ENCODE results near the gene ELMO3. TPM values are rescaled to one million over a fixed set of nuclear protein-coding genes. Genes with fewer than 3 reads are reported as not detected.

ELMO3 gene
- total RNA-seq, 2 donors from 2014 or later = 3.6 to 13.9 TPM

DNA sequence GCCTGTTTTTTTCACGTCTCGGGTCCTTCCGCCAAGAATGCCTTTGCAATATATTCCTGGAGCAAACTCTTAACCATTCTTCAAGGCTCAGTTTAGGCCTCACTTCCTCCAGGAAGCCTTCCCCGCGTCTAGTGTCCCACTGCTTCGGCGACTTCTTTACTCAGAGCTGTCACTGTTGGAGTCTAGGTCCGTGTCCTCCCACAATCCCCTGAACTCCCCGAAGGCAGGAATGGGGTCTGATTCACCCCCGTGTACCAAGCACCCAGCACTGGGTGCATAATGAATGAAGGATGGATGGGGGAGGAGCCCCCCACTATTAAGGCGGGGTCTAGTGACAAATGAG lies 15.7 kb upstream of the ELMO3 start:
- no peak for ATAC-seq
- H3K4me3 Mint-ChIP-seq = no peak overlapping the region
- H3K9me3 Mint-ChIP-seq = no peaks in the 10 kb centered on the region
- H3K4me1 Mint-ChIP-seq (ENCODE audit: low read depth in 2 of 2) = peaks cover 14% of the 10 kb centered on the region in 2 donors
- H3K27ac Mint-ChIP-seq = no peak overlapping the region
- DNase-seq (ENCODE audit: low spot score) = no peak
- H3K27me3 Mint-ChIP-seq = peaks cover 0 to 5% of the 10 kb centered on the region in 2 donors
- no peaks in the 10 kb centered on the region for H3K36me3 Mint-ChIP-seq

DNA sequence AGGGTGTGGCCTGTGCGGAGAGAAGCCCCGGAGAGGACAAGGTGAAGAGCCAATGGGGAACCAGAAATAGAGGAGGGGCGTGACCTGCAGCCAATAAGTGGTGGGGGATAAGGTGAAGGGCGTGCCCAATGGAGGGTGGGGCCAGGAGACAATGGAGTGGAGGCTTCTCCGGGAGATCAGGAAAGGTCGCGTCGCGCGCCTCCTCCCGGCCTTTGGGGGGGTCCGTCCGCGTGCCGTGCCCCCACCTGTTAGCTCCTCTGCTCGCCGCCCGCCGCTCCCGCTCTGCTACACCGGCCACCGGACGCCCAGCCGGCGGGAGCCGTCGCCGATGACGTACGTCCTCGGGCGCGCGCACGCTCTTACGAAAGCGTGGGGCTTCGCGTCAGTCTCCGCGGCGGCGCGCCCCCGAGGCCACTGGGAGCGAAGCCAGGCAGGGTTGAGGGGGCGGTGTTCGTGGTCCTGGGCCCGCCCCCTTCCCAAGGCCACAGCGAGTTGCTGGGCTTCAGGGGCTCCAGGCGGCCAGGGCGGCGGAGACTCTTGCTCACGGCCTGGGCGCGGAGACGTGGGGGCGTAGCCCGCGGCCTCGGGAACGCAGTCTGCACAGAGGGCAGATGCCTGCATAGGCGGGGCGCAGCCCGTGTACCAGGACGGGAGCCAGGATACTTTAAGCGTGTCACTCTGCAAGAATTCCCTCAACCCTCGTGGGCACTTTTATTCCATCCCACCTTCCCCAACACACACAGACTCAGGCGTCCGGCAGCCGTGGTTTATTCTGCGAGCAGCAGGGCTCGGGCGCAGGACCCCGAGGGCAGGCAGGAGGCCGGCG lies 15.1 kb upstream of the ELMO3 start, which contains the start of gene MATCAP1:
TSS of gene MATCAP1 (minus strand) at position 337 of the 826 bp plus-strand sequence. CDS start 3,353 bp downstream, outside the sequence.
- Mint-ChIP-seq H3K27me3 (peaks cover 0 to 5% of the 10 kb centered on the region in 2 donors), H3K4me3 (peak within 1 kb of the TSS; percentile 85), H3K4me1 (ENCODE audit: low read depth in 2 of 2) (peaks cover 10% of the 10 kb centered on the region in 2 donors), H3K27ac (no peak within 1 kb of the TSS), H3K36me3 (no peaks in the 10 kb centered on the region), H3K9me3 (no peaks in the 10 kb centered on the region)
- DNase-seq (ENCODE audit: low spot score) (peak; percentile 95), ATAC-seq (peak; percentile 97)

DNA sequence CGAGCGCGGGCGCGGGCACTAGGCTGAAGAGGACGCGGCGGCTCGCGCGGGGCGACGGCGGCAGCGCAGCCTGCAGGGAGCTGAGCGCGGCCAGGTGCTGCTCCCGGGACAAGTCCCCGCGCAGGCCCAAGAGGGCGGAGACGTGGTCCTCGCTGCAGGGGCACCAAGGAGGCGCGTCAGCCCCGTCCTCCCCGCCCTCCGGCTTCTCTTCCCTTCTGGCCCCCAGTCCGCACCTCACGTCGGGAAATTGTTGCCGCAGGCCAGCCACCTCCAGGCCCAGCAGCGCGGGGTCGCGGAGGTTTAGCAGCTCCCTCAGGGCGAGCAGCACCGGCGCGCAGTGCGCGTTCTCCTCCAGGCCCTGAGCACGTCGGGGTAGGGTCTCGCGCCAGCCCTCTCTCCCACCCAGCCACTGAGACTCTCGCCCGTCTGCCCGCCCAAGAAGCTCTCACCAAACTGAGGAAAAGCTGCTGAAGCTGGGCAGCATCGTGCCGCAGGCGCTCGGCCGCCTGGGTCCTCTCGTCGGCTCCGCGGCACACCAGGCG lies 14.4 kb upstream of the ELMO3 start:
- Mint-ChIP-seq H3K36me3 (no peaks in the 10 kb centered on the region), H3K27me3 (peaks cover 0 to 5% of the 10 kb centered on the region in 2 donors), H3K9me3 (no peaks in the 10 kb centered on the region), H3K4me3 (peak overlapping the region; percentile 85), H3K27ac (no peak overlapping the region), H3K4me1 (ENCODE audit: low read depth in 2 of 2) (peaks cover 8% of the 10 kb centered on the region in 2 donors)
- ATAC-seq = no peak
- no peak for DNase-seq (ENCODE audit: low spot score)

DNA sequence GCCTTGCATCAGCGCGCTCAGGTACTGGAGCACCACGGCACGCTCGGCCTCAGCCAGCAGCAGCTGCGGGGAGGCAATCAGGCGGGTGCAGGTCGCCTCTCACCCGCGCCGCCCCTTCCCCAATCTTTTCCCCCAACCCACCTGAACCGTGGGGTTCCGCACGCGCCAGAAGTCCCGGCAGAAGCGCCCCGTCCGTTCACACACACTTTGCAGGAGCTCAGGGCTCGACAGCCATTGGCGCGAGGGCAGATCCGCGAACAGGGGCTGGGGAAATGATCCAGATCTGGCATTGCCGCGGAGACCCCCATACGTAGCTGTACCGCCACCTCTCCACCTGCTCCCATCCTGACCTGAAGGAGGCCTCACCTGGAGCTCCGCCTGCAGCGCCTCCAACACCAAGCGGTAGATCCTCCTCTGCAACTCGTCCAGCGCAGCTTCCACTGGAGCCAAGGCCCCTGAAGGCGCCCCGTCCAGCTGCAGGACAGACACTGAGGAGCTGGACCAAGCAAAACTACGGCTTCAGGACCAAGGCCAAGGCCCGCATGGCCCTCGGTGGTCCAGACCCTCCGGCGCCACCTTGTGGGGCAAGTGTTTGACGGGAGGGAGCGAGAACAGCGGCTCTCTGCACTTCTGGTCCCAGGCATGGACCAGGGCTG lies 13.8 kb upstream of the ELMO3 start:
- Mint-ChIP-seq H3K27me3 (peaks cover 0 to 5% of the 10 kb centered on the region in 2 donors), H3K4me1 (ENCODE audit: low read depth in 2 of 2) (peaks cover 8% of the 10 kb centered on the region in 2 donors), H3K27ac (peak overlapping the region; percentile 19 to 80), H3K4me3 (peak overlapping the region; percentile 85), H3K36me3 (no peaks in the 10 kb centered on the region), H3K9me3 (no peaks in the 10 kb centered on the region)
- DNase-seq (ENCODE audit: low spot score) = peak; percentile 86
- peak; percentile 41 to 43 for ATAC-seq

DNA sequence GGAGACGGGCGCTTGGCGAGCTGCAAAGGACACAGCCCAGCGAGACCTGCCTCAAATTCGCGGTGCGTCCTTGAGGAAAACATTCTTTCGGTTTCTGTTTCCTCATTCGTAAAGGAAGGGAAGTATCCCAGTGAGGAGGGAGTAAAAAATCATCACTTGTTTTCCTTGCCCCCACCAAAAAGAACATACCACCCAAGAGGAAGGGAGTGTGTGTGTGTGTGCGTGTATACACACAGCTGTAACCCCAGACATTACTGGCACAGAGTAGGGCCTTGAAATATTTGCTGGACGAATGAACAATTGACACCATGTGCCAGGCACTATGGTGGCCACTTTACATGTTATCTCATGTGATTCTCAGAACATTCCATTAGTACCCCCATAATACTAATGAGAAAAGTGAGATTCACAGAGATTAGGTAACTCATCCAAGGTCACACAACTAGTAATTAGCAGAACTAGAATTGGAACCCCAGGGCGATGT lies 13.2 kb upstream of the ELMO3 start:
- Mint-ChIP-seq H3K27ac (peak overlapping the region; percentile 19 to 80), H3K9me3 (no peaks in the 10 kb centered on the region), H3K4me3 (peak overlapping the region; percentile 85), H3K36me3 (no peaks in the 10 kb centered on the region), H3K4me1 (ENCODE audit: low read depth in 2 of 2) (peaks cover 8% of the 10 kb centered on the region in 2 donors), H3K27me3 (peaks cover 0 to 5% of the 10 kb centered on the region in 2 donors)
- DNase-seq (ENCODE audit: low spot score) (no peak), ATAC-seq (no peak)

- H3K27me3 Mint-ChIP-seq = peaks cover 0 to 5% of the 10 kb centered on the region in 2 donors
- peaks cover 12 to 13% of the 10 kb centered on the region in 2 donors for H3K4me1 Mint-ChIP-seq (ENCODE audit: low read depth in 2 of 2)
- H3K4me3 Mint-ChIP-seq = no peak overlapping the region
- no peaks in the 10 kb centered on the region for H3K36me3 Mint-ChIP-seq
- ATAC-seq (no peak), DNase-seq (ENCODE audit: low spot score) (no peak)
- H3K9me3 Mint-ChIP-seq = no peaks in the 10 kb centered on the region
- no peak overlapping the region for H3K27ac Mint-ChIP-seq
Measured at GRCh38 chr16:67186550-67186950, 12.4 kb upstream of the ELMO3 start.

DNA sequence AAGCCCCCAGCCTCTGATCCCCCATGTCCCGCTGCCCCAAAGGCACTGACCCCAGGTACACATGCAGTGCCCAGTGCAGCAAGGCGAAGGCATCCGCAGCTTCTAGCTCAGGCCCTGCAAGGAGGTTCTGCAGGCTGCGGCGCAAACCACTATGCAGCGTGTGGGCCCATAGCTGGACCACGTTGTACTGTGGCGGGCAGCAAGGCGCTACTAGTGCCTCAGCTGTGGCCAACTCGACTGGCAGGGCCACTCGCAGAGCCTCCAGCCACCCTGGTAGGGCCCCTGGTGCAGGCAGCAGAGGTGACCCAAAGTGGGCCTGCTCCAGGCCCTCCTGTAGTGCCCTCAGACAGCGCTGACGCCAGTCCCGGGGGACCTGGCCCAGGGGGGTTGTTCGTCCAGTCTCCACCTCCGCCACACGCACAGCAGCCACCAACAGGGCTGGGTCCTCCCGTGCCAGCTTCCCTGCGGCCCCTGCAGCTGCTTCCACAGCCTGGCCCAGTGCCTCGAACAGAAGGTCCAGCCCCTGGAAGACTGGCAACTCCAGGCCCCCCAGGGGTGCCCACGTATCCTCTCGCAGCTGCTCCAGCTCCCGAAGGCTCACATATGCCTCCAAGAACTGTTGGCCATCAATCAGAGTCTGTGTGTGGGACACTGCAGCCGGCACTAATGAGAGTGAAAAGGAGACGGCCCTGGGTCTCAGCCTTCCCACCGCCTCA lies 11.6 kb upstream of the ELMO3 start:
- no peak overlapping the region for H3K4me3 Mint-ChIP-seq
- no peaks in the 10 kb centered on the region for H3K9me3 Mint-ChIP-seq
- peaks cover 0 to 5% of the 10 kb centered on the region in 2 donors for H3K27me3 Mint-ChIP-seq
- H3K36me3 Mint-ChIP-seq = no peaks in the 10 kb centered on the region
- H3K4me1 Mint-ChIP-seq (ENCODE audit: low read depth in 2 of 2) = peaks cover 16 to 17% of the 10 kb centered on the region in 2 donors
- H3K27ac Mint-ChIP-seq = no peak overlapping the region
- DNase-seq (ENCODE audit: low spot score) (no peak), ATAC-seq (no peak)

DNA sequence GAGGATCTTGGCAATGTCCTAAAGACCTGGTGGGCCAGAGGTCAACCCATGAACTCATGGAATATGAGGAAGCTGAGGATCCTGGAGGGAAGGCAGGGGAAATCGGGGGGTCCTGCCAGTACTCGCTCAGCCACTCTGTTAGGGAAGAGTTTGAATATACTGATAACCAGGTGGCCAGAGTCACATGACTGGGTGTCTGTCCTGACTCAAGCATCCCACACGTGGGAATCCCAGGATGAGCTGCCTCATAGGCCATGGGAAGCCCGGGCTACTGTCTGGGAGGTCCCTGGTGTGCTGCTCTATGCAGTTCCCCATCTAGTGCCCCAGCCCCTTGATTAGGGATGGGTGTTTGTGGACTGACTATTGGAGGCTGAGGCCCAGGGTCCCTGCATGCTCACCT lies 10.6 kb upstream of the ELMO3 start:
- Mint-ChIP-seq H3K4me1 (ENCODE audit: low read depth in 2 of 2) (peaks cover 23% of the 10 kb centered on the region in 2 donors), H3K9me3 (no peaks in the 10 kb centered on the region), H3K36me3 (no peaks in the 10 kb centered on the region), H3K4me3 (no peak overlapping the region), H3K27me3 (peaks cover 0 to 5% of the 10 kb centered on the region in 2 donors), H3K27ac (no peak overlapping the region)
- DNase-seq (ENCODE audit: low spot score) (no peak), ATAC-seq (no peak)

DNA sequence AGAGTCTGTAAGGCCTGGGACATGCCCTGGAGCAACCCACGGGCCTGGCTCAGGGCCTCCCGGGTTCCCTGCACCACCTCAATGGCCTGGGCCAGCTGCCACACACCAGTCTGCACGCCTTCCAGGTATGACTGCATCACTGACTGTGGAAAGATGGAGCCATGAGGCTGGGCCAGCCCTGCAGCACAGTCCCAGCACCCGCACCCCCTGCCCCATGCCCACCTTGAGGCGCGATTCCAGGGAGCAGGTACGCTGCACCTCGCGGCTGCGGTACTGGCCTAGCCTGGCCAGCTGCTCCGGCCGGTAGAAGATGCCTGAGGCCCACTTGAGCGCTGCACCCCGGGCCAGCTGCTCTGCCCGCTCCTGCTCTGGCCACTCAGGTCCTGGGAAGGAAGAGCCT lies 10.1 kb upstream of the ELMO3 start:
- H3K9me3 Mint-ChIP-seq = no peaks in the 10 kb centered on the region
- H3K27me3 Mint-ChIP-seq = peaks cover 0 to 5% of the 10 kb centered on the region in 2 donors
- DNase-seq (ENCODE audit: low spot score) (no peak), ATAC-seq (no peak)
- H3K36me3 Mint-ChIP-seq = no peaks in the 10 kb centered on the region
- H3K27ac Mint-ChIP-seq = no peak overlapping the region
- H3K4me1 Mint-ChIP-seq (ENCODE audit: low read depth in 2 of 2) = peaks cover 27 to 28% of the 10 kb centered on the region in 2 donors
- no peak overlapping the region for H3K4me3 Mint-ChIP-seq

DNA sequence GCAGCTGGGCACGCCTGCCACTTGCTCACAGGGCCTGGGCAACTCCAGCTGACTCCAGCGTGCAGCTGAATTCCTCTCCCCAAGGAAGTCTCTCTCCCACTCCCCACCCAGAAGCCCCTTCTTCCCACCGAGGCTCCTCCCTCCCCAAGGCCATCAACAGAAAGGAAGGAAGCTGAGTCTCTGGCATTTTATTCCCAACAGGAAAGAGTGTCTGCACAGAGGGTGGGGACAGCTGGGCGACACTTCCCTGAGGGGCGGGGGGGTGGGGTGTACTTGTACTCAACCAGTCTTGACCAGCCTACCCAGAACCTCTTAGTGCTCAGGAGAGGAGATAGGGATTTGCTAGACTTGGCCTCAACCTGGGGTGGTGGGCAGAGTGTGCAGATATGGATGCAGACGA lies 8.9 kb upstream of the ELMO3 start, which contains the start of gene EXOC3L1:
TSS of gene EXOC3L1 (minus strand) at position 96 of the 400 bp plus-strand sequence. CDS start 460 bp downstream, outside the sequence.
- DNase-seq (ENCODE audit: low spot score) (no peak), ATAC-seq (no peak)
- no peaks in the 10 kb centered on the region for H3K36me3 Mint-ChIP-seq
- H3K4me1 Mint-ChIP-seq (ENCODE audit: low read depth in 2 of 2) = peaks cover 30 to 31% of the 10 kb centered on the region in 2 donors
- H3K4me3 Mint-ChIP-seq = no peak within 1 kb of the TSS
- H3K9me3 Mint-ChIP-seq = no peaks in the 10 kb centered on the region
- H3K27me3 Mint-ChIP-seq = peaks cover 0 to 5% of the 10 kb centered on the region in 2 donors
- H3K27ac Mint-ChIP-seq = peak within 1 kb of the TSS in 1 of 2 donors; percentile 54

- Mint-ChIP-seq H3K4me3 (peak overlapping the region; percentile 82), H3K9me3 (no peaks in the 10 kb centered on the region), H3K36me3 (peaks cover 3% of the 10 kb centered on the region), H3K27me3 (no peaks in the 10 kb centered on the region), H3K27ac (peak overlapping the region; percentile 54 to 80), H3K4me1 (ENCODE audit: low read depth in 2 of 2) (peaks cover 27% of the 10 kb centered on the region in 2 donors)
- DNase-seq (ENCODE audit: low spot score) (no peak), ATAC-seq (no peak)
Measured at GRCh38 chr16:67190448-67191399, 8.2 kb upstream of the ELMO3 start.

- no peaks in the 10 kb centered on the region for H3K27me3 Mint-ChIP-seq
- peaks cover 11% of the 10 kb centered on the region for H3K36me3 Mint-ChIP-seq
- DNase-seq (ENCODE audit: low spot score) (no peak), ATAC-seq (peak in 1 of 2 donors; percentile 0)
- H3K4me1 Mint-ChIP-seq (ENCODE audit: low read depth in 2 of 2) = peaks cover 32 to 35% of the 10 kb centered on the region in 2 donors
- peak overlapping the region; percentile 82 for H3K4me3 Mint-ChIP-seq
- peak overlapping the region; percentile 54 to 80 for H3K27ac Mint-ChIP-seq
- H3K9me3 Mint-ChIP-seq = no peaks in the 10 kb centered on the region
Measured at GRCh38 chr16:67191411-67191994, 7.4 kb upstream of the ELMO3 start.
